Common myeloid progenitor, CD34-positive (primary cell): ENCODE results near the gene MRPL27.

ENCODE experiments used
- CTCF ChIA-PET: fragments of 350-600 bp; sonication (Branson Sonifier 250); formaldehyde crosslinking; loops from one replicate; lab custom pipeline; 2021; ENCODE audit warnings: antibody characterized with exemption; lab: Charles Lee
- POLR2A ChIA-PET: fragments of 350-600 bp; sonication (Branson Sonifier 250); formaldehyde crosslinking; loops from one replicate; lab custom pipeline; 2021; ENCODE audit warnings: antibody characterized with exemption; lab: Charles Lee
- DNase-seq, 3 donors: peaks; one replicate each; pipeline versions ENCODE4 v3.0.0 to v3.0.0-alpha.2; 2013
- H3K27ac ChIP-seq, 2 experiments: 1 replicate in 1 of 2; 2 replicates in 1 of 2; pipeline ENCODE4 v1.7.0; 2013; ENCODE audit warnings: inconsistent platforms in 2 of 2, low read length in 2 of 2, mild to moderate bottlenecking in 2 of 2, low read depth in 1 of 2, moderate library complexity in 1 of 2; ENCODE audit not compliant: severe bottlenecking in 2 of 2, insufficient read depth in 1 of 2, poor library complexity in 1 of 2
- H3K27me3 ChIP-seq, 5 experiments: replicated peaks in 2 of 5; 1 replicate in 3 of 5; 2 replicates in 2 of 5; pipeline versions ENCODE4 v1.6.1 to v1.7.0; 2013; ENCODE audit warnings: low read length in 4 of 5, mild to moderate bottlenecking in 2 of 5, moderate library complexity in 2 of 5, inconsistent platforms in 1 of 5; ENCODE audit not compliant: insufficient read depth in 5 of 5, control insufficient read depth in 4 of 5
- H3K36me3 ChIP-seq, 4 experiments: 1 replicate in 2 of 4; 2 replicates in 2 of 4; pipeline versions ENCODE4 v1.6.1 to v1.7.0; 2013; ENCODE audit warnings: low read length in 3 of 4, control low read depth in 1 of 4, mild to moderate bottlenecking in 1 of 4; ENCODE audit not compliant: control insufficient read depth in 4 of 4, insufficient read depth in 4 of 4
- H3K4me1 ChIP-seq, 4 experiments: 1 replicate in 3 of 4; 2 replicates in 1 of 4; pipeline versions ENCODE4 v1.6.1 to v1.7.1; 2013; ENCODE audit warnings: low read length in 3 of 4, mild to moderate bottlenecking in 3 of 4, control low read depth in 1 of 4, inconsistent platforms in 1 of 4, moderate library complexity in 1 of 4; ENCODE audit not compliant: control insufficient read depth in 4 of 4, insufficient read depth in 4 of 4; ENCODE audit errors: control extremely low read depth in 1 of 4
- H3K4me3 ChIP-seq, 7 experiments: 1 replicate in 4 of 7; 2 replicates in 3 of 7; pipeline versions ENCODE4 v1.5.1 to v1.7.0; 2013; ENCODE audit warnings: mild to moderate bottlenecking in 7 of 7, low read length in 6 of 7, moderate library complexity in 6 of 7, inconsistent platforms in 2 of 7, low read depth in 2 of 7, control low read depth in 1 of 7; ENCODE audit not compliant: insufficient read depth in 4 of 7, control insufficient read depth in 1 of 7; ENCODE audit errors: extremely low read depth in 1 of 7
- H3K9me3 ChIP-seq, 5 experiments: 1 replicate in 4 of 5; 2 replicates in 1 of 5; pipeline versions ENCODE4 v1.6.1 to v1.7.1; 2013; ENCODE audit warnings: low read length in 4 of 5, mild to moderate bottlenecking in 2 of 5, inconsistent platforms in 1 of 5, low read depth in 1 of 5, moderate library complexity in 1 of 5; ENCODE audit not compliant: control insufficient read depth in 4 of 5, insufficient read depth in 2 of 5; ENCODE audit errors: control extremely low read depth in 1 of 5
- WGBS: methylation state at CpG from one replicate; pipeline ENCODE4 v1.1.5; 2013; ENCODE audit not compliant: insufficient coverage; 5-methylcytosine and 5-hydroxymethylcytosine counted together

Gene MRPL27

DNA sequence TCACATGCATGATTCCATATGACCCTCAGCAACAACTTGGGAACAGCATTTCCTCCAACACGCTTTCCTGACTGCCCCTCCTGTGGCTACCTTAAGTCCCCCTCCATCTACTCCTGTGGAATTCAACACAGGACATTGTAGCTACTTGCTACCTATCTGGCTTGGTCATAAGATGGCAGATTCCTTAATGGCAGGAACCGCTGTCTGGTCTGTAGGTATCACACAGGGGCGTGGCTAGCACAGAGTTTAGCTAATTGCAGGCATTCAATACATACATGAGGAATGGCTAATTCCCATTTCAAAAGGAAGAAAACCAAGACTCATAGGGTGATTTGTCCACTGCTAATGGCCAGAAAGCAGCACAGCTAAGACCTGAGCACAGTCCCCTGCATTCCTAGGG, 15.7 kb upstream of the MRPL27 start:
- WGBS = 98% methylated on average over 3 of the region's 3 CpGs
- CTCF ChIA-PET = interaction anchor here (1.4 kb wide), 1 partner anchor 9 kb away, joined by 3 read pairs; no protein-coding TSS in a partner anchor

GRCh38 chr17:50386510-50386909, 13.5 kb upstream of the MRPL27 start:
- WGBS = 100% methylated on average over 3 of the region's 3 CpGs
- H3K27me3 ChIP-seq = no peaks in the 10 kb centered on the region
- no peak overlapping the region for H3K4me3 ChIP-seq
- peaks cover 39 to 95% (median 72%) of the 10 kb centered on the region in 4 experiments for H3K36me3 ChIP-seq
- ChIA-PET CTCF (interaction anchor here (1.1 to 1.5 kb wide), 3 partner anchors 10 to 24 kb away, joined by 3 to 7 read pairs (median 3); no protein-coding TSS in a partner anchor), POLR2A (no interaction called here)
- no peaks in the 10 kb centered on the region for H3K4me1 ChIP-seq
- no peaks in the 10 kb centered on the region for H3K9me3 ChIP-seq
- DNase-seq = no peak
- H3K27ac ChIP-seq = no peak overlapping the region

More for the DNA sequence above, 15.7 kb upstream of the MRPL27 start:
- Histone ChIP-seq H3K27me3 (no peaks in the 10 kb centered on the region), H3K4me3 (no peak overlapping the region), H3K36me3 (peaks cover 48 to 95% (median 72%) of the 10 kb centered on the region in 4 experiments), H3K4me1 (no peaks in the 10 kb centered on the region), H3K27ac (no peak overlapping the region), H3K9me3 (no peaks in the 10 kb centered on the region)
- DNase-seq = no peak
- POLR2A ChIA-PET = interaction anchor here (1.6 kb wide), 1 partner anchor 9 kb away, joined by 3 read pairs; the partner anchor contains the start of gene LRRC59

DNA sequence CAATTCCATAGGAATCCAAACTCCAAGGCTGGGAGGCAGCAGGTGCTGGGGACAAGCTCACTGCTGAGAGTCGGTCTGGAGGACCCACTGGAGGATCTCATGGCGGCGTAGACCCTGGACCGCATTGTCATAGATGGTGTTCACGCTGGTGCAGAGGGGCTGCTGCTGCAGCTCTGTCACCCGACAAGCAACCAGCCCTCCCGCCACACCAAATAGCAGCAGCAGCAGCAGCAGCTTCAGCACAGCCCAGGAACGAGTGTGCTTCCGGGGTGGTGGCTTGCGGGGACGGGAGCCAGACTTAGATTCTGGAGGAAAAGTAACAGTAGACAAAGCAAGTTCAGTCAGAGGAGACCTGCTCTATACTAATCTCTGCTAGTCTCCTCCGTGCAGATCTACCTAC, 9.9 kb upstream of the MRPL27 start:
- 100% methylated on average over 12 of the region's 12 CpGs for WGBS
- no peak overlapping the region for H3K27ac ChIP-seq
- POLR2A ChIA-PET = no interaction called here
- H3K9me3 ChIP-seq = no peaks in the 10 kb centered on the region
- H3K4me1 ChIP-seq = no peaks in the 10 kb centered on the region
- peaks cover 29 to 94% (median 77%) of the 10 kb centered on the region in 4 experiments for H3K36me3 ChIP-seq
- H3K4me3 ChIP-seq = no peak overlapping the region
- DNase-seq = no peak
- no peaks in the 10 kb centered on the region for H3K27me3 ChIP-seq
- CTCF ChIA-PET = interaction anchor here (1.2 to 9.9 kb wide), 2 partner anchors 12 to 15 kb away, joined by 5 to 79 read pairs; partner anchors contain the start of gene LRRC59

GRCh38 chr17:50381920-50382319, 8.9 kb upstream of the MRPL27 start:
- Histone ChIP-seq H3K4me1 (no peaks in the 10 kb centered on the region), H3K36me3 (peaks cover 20 to 84% (median 67%) of the 10 kb centered on the region in 4 experiments), H3K27ac (no peak overlapping the region), H3K27me3 (no peaks in the 10 kb centered on the region), H3K4me3 (no peak overlapping the region), H3K9me3 (no peaks in the 10 kb centered on the region)
- DNase-seq = no peak
- WGBS = 74% methylated on average over 3 of the region's 3 CpGs
- POLR2A ChIA-PET = no interaction called here
- CTCF ChIA-PET = interaction anchor here (1.2 to 9.9 kb wide), 5 partner anchors 13 to 33 kb away, joined by 3 to 79 read pairs (median 5); partner anchors contain the start of gene LRRC59

DNA sequence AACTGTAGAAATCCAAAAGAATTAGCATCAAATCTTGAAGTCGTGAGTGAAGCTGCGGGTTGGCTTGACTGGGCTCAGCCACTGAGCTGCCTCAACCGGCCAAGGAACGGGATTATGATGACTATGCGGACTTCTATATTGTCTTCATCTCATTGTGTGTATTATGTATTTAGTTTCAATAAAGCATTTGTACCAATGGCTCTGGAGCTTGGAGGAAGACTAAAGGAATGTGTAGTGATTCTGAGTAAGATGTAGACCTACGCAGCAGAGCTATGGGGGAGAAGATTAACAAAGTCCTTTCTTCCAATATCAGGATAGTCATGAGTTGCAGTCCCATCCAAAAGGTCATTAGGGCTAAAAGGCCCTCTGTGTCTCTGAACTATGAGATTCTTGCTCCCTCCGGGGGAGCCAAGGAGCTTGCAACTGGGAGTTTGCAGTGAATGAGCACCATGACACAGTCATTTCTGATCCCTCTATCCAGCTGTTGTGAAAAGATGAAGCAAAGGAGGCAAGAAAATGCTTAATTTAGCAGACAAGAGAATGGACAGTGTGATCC, 8.4 kb upstream of the MRPL27 start:
- ChIA-PET CTCF (interaction anchor here (1.3 to 9.9 kb wide), 5 partner anchors 11 to 32 kb away, joined by 3 to 79 read pairs (median 4); partner anchors contain the start of gene LRRC59), POLR2A (no interaction called here)
- whole genome bisulfite sequencing = no CpG with 5 or more reads among the region's 7 CpGs
- Histone ChIP-seq H3K4me1 (no peaks in the 10 kb centered on the region), H3K36me3 (peaks cover 16 to 84% (median 62%) of the 10 kb centered on the region in 4 experiments), H3K27me3 (no peaks in the 10 kb centered on the region), H3K4me3 (no peak overlapping the region), H3K27ac (no peak overlapping the region), H3K9me3 (no peaks in the 10 kb centered on the region)
- no peak for DNase-seq

DNA sequence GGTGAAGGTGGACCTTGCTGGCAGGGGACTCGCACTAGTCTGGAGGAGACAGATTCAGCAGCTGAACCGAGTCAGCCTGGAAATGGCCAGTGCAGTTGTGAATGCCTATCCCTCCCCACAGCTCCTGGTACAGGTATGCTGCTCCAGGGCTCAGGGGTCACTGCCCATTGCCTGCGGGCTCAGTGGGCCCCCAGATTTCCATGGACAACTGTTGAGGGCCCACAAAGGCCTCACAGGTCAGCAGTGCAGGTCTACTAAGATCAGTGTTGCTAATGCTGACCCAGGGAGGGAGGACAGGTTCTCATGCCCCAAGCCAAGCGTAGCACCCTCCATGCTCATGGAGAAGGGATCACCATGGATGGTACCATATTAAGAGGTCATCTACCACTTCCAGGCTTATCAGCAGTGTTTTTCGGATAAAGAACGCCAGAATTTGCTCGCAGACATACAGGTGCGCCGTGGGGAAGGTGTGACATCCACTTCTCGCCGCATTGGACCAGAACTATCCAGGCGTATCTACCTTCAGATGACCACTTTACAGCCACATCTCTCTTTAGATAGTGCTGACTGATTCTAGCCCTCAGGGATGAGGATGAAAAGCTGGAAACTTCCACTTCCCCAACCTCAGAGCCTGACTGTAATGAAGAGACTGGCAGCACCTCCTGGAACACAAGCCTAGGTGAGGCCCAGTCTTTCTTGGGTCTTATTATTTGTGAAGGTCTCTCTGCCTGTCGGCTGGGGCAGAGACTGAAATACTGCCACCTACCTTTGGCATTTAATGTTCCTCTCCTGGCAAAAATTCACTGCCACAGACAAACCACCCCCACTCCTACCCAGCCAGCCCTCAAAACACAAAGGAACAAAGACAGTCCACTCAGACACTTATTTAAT, 7.6 kb upstream of the MRPL27 start:
- no peak overlapping the region for H3K27ac ChIP-seq
- no peaks in the 10 kb centered on the region for H3K27me3 ChIP-seq
- H3K4me1 ChIP-seq = no peaks in the 10 kb centered on the region
- peak in 2 of 3 donors; percentile 33 to 34 for DNase-seq
- peaks cover 13 to 85% (median 61%) of the 10 kb centered on the region in 4 experiments for H3K36me3 ChIP-seq
- ChIA-PET CTCF (interaction anchor here (1.3 to 9.9 kb wide), 4 partner anchors 10 to 25 kb away, joined by 3 to 79 read pairs (median 8); partner anchors contain the start of gene LRRC59), POLR2A (interaction anchor here (0.6 kb wide), 1 partner anchor 22 kb away, joined by 3 read pairs; no protein-coding TSS in a partner anchor)
- H3K4me3 ChIP-seq = no peak overlapping the region
- H3K9me3 ChIP-seq = no peaks in the 10 kb centered on the region
- WGBS = 89% methylated on average over 13 of the region's 13 CpGs
